HG02571 (cell line): ENCODE measurements around the gene C12orf60.

ENCODE experiments used
- ATAC-seq: cut with Tn5 transposase; IDR thresholded peaks from one replicate; pipeline ENCODE4 v1.9.1; 2021; ENCODE audit warnings: mild to moderate bottlenecking, moderate library complexity; ENCODE audit not compliant: unreplicated experiment

Gene C12orf60

DNA sequence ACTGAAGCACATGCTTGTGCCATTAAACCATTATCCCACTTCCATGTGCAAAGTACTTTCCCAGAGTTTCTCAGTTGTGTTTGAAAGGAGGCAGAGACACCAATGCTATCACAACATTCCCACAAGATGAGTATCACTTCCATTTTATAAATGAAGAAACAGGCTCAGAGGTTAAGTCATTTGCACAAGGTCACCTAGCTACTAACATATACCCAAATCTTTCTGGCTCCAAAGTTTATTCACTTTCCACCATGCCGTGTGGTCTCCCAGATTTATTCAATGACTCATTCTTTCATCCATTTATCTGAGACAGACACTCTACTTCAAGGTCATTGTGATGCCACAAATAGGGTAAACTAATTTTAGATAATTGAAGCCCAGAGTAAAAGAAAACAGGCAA is 30.5 kb downstream of the C12orf60 start:
- no peak for ATAC-seq

DNA sequence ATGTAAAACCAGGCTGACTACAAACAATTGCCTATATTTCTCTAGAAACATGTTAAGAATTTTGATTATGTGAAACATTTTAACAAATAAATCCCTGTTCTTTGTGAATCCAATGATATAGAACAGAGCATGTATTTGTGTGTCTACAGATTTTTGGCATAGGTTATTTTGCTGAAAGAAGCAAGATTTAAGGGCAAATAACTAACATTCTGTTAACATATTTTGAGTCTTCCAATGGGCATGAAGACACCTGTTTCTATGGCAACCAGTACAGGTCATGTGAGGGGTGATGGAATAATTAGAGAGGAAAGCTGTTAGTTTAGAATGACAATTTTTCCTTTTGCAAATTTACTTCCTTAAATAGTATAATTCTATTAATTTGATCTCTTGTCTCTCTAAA is 31.0 kb downstream of the C12orf60 start:
- ATAC-seq = no peak

DNA sequence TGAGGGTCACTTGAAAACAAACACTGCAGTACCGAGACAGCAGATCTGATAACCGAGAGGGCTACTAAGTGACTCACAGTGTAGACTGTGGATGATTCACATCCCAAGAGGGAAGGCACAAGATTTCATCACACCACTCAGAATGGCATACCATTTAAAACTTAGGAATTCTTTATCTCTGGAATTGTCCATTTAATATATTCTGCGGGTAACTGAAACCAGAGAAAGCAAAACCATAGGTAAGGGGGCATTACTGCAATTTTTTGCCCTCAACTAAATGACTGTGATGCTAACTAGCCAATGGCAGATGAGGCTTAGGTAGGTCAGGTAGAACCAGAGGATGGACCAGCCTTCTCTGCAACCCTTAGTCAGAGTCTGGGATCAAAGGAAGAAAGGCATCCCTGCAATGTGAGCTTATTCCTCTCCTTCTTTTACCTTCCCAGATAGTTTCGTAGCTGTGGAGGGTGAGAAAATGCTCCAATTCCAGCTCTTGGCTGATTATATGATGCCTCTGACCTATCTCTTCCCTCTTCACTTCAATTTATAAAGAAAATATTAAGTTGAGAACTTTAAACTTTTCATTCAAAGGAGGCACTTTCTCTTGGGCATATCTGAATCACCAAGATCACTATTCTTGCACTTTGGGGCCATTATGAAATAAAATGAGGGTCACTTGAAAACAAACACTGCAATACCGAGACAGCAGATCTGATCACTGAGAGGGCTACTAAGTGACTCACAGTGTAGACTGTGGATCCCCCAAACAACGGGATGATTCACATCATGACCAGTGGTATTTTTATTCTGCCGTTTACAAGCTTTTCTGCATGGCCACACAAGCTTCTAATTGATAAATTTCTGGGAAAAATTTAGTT is 33.1 kb downstream of the C12orf60 start:
- ATAC-seq = no peak

- ATAC-seq = no peak
These were observed 35.8 kb downstream of the C12orf60 start for GRCh38 chr12:14839262-14839661.

DNA sequence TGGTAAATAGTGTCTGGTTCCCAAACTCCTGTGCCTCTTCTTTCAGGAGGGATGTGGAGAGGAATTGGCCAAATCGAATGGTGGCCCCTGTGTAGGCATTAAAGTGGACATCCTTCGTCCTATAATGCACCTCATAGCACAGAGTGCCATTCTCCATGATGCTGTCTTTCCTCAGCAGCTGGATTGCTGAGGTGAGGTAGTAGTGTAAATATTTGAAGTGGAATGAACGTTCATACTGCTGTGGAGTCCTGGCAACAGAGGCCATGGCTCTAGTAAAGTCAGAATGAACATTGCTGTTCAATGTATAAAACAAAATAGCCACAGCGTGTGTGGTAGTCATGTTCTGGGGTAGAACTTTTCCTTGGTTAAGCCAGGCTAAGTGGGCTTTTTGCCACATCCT is 37.1 kb downstream of the C12orf60 start:
- ATAC-seq = no peak

GRCh38 chr12:14841761-14842160 is 38.3 kb downstream of the C12orf60 start:
- no peak for ATAC-seq

- no peak for ATAC-seq
These were observed 38.8 kb downstream of the C12orf60 start for GRCh38 chr12:14842315-14842714.

GRCh38 chr12:14843425-14843887 is 40.0 kb downstream of the C12orf60 start, which contains the start of gene ART4:
TSS of gene ART4 (minus strand) at chr12:14843526. CDS start at chr12:14843113, 413 bp downstream.
- ATAC-seq = no peak

DNA sequence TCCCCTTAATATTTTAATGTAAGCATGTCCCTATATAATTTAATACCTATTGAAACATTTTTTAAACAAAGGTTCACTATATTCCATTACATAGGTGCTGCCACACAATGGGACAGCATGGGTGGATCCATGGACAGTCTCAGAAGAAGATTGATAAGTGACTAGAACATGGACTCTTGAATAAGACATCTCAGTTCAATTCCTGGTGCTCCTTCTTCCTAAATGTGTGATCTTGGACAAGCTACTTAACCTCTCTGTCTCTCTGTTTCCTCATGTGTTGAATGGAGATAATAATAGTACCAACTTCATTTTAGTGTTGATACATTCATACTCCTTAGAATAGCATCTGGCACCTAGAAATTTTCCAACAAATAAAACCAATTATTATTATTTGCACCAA is 40.9 kb downstream of the C12orf60 start:
- no peak for ATAC-seq

GRCh38 chr12:14845350-14845750 is 41.9 kb downstream of the C12orf60 start:
- ATAC-seq = no peak

DNA sequence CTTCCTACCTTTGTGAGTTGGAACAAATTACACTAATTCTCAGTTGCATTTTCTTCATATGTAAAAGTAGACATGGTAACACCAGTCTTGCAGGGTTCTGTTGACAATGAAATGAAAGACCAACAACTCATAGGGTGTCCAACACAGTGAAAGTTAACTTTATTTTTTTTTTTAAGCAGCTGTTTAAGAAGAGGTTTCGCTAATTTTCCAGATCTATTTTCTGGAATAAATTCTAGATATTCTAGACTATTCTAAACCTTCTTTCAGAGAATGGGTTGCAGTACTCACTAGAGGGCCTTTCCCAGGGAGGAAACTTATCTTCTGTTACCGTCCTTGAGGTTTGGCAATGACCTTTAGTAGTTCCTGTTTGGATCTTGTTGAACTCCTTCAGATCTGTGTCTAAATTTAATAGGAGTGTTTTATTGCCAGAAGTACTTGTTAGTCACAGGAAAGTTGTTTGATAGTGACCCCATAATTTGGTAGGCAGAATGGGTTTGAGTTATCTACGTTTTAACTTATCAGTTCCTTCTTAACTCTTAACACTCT is 42.6 kb downstream of the C12orf60 start:
- no peak for ATAC-seq

- ATAC-seq = no peak
These were observed 43.6 kb downstream of the C12orf60 start for GRCh38 chr12:14846876-14847580.

DNA sequence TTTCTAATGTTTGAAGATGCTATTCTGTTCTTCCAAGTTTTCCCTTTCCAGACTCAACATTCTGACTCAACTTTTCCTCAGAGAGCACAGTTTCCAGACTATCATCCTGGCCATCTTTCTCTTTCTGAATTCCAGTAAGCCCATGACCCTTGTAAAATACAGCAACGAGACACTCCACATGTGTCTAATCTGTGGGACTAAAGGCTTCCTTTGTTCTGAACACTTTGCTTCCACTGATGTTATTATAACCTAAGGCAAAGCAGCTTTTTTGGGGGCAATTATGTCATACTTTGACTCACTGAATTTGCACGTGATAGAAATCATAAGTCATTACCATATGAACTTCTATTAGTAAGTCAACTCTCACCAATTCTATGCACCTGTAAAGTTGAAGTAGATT is 46.2 kb downstream of the C12orf60 start:
- no peak for ATAC-seq

DNA sequence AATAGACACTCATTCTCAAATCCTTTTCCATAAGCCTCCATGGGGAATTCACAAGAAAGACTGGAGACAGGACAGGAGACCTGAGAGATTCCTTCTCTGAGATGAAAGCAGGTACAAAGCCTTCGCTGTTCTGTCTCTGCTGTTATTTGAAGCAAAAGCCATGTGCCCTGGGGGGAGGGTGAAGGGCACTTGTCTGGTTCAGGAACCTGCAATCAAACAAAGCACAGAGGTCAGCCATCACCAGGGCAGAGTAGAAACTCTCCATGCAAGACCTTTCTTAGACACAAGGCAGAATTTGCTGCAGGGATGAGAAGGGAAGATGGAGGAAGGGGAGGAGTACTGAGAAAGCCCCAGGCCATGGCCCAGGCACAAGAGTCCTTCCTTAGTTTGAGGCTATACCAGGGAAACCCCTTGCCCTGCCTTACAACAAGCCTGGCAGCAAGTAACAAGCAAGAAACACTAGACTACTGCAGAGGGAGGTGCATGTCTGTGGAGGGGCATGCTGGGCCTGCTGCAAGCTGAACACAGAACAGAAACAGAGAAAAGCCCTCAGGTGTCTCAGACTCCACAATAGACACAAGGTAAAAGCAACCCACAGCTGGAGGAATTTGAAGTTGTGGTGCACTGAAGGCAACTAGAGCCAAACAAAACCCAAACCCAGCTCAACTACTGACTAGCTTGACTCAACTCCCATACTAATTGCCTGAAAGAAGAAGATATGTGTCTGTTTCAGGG is 47.6 kb downstream of the C12orf60 start:
- ATAC-seq = peak; percentile 88

- no peak for ATAC-seq
These were observed 49.4 kb downstream of the C12orf60 start for GRCh38 chr12:14852880-14853279.

GRCh38 chr12:14853961-14854360 is 50.5 kb downstream of the C12orf60 start:
- ATAC-seq = no peak

- no peak for ATAC-seq
These were observed 51.2 kb downstream of the C12orf60 start for GRCh38 chr12:14854586-14855183.

GRCh38 chr12:14858513-14858912 is 55.0 kb downstream of the C12orf60 start:
- no peak for ATAC-seq

DNA sequence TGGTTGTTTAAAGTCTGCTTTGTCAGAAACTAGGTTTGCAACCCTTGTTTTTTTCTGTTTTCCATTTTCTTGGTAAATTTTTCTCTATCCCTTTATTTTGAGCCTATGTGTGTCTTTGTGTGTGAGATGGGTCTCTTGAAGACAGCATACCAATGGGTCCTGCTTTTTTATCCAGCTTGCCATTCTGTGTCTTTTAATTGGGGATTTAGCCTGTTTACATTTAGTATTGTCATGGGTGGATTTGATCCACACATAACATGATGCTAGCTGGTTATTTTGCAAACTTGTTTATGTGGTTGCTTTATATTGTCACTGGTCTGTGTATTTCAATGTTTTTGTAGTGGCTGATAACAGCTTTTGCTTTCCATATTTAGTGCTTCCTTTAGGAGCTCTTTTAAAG is 57.0 kb downstream of the C12orf60 start:
- ATAC-seq = no peak

GRCh38 chr12:14868916-14869506 is 65.5 kb downstream of the C12orf60 start:
- no peak for ATAC-seq
